B cell (primary cell): ENCODE measurements around the gene DHRS1. TPM values are rescaled to one million over a fixed set of nuclear protein-coding genes. Genes with fewer than 3 reads are reported as not detected.

Experiments used
- ATAC-seq: fragments of 200-7000 bp; cut with Tn5 transposase; one replicate; pipeline ENCODE4 v1.10.0; 2021; ENCODE audit warnings: low read depth, mild to moderate bottlenecking, moderate number of reproducible peaks, moderate library complexity
- CTCF ChIA-PET: fragments of 350-600 bp; sonication (Branson Sonifier 250); formaldehyde crosslinking; loops from one replicate; lab custom pipeline; 2021; ENCODE audit warnings: antibody characterized with exemption, inconsistent platforms; lab: Charles Lee
- POLR2A ChIA-PET: fragments of 350-600 bp; sonication (Branson Sonifier 250); formaldehyde crosslinking; loops from one replicate; lab custom pipeline; 2021; ENCODE audit warnings: antibody characterized with exemption; lab: Charles Lee
- DNase-seq: peaks from one replicate; pipeline ENCODE4 v3.0.0; 2013
- H2AFZ ChIP-seq: 2 replicates; pipeline ENCODE4 v1.6.1; 2012; ENCODE audit warnings: mild to moderate bottlenecking, low read depth, low read length; ENCODE audit not compliant: insufficient read depth, poor library complexity, severe bottlenecking
- H3K27ac ChIP-seq, 2 donors: 1 replicate in 1 of 2; 2 replicates in 1 of 2; pipeline ENCODE4 v1.5.1; 2012 to 2013; ENCODE audit warnings: low read length in 2 of 2, mild to moderate bottlenecking in 2 of 2, moderate library complexity in 1 of 2
- H3K27me3 ChIP-seq, 4 experiments: fragments of 200-600 bp in 1 of 4; sonication (generic) in 1 of 4; replicated peaks in 1 of 4; 1 replicate in 2 of 4; 2 replicates in 2 of 4; pipeline versions ENCODE4 v1.6.1 to v1.7.0; 2013 to 2016; ENCODE audit warnings: low read length in 3 of 4, mild to moderate bottlenecking in 2 of 4, mixed read lengths in 1 of 4, moderate library complexity in 1 of 4; ENCODE audit not compliant: insufficient read depth in 4 of 4, control insufficient read depth in 3 of 4; ENCODE audit errors: control extremely low read depth in 1 of 4
- H3K36me3 ChIP-seq, 2 experiments: replicated peaks in 1 of 2; 1 replicate in 1 of 2; 2 replicates in 1 of 2; pipeline versions ENCODE4 v1.6.1 to v1.7.1; 2013; ENCODE audit warnings: low read length in 1 of 2; ENCODE audit not compliant: insufficient read depth in 2 of 2, control insufficient read depth in 1 of 2; ENCODE audit errors: control extremely low read depth in 1 of 2, extremely low read depth in 1 of 2
- H3K4me1 ChIP-seq, 2 donors: fragments of 200-600 bp in 1 of 2; sonication (generic) in 1 of 2; 1 replicate in 1 of 2; 2 replicates in 1 of 2; pipeline versions ENCODE4 v1.5.1 to v1.6.1; 2013 to 2017; ENCODE audit warnings: low read length in 2 of 2; ENCODE audit not compliant: control insufficient read depth in 2 of 2, insufficient read depth in 2 of 2
- H3K4me2 ChIP-seq: replicated peaks from 2 replicates; pipeline ENCODE3; 2012; ENCODE audit warnings: mild to moderate bottlenecking, low read depth, low read length; ENCODE audit not compliant: poor library complexity, severe bottlenecking
- H3K4me3 ChIP-seq, 5 experiments: fragments of 200-600 bp in 1 of 5; sonication (generic) in 1 of 5; 1 replicate in 3 of 5; 2 replicates in 2 of 5; pipeline versions ENCODE4 v1.5.1 to v1.7.0; 2011 to 2016; ENCODE audit warnings: low read length in 4 of 5, mild to moderate bottlenecking in 4 of 5, low read depth in 2 of 5, control low read depth in 1 of 5, moderate library complexity in 1 of 5; ENCODE audit not compliant: insufficient read depth in 1 of 5; ENCODE audit errors: control extremely low read depth in 1 of 5, extremely low read depth in 1 of 5
- H3K79me2 ChIP-seq: fragments of 200-600 bp; sonication (generic); one replicate; pipeline ENCODE4 v1.6.0; 2016; ENCODE audit warnings: low read length; ENCODE audit not compliant: control insufficient read depth, insufficient read depth
- H3K9ac ChIP-seq: fragments of 200-600 bp; sonication (generic); 2 replicates; pipeline ENCODE4 v1.6.1; 2017; ENCODE audit warnings: mild to moderate bottlenecking, low read length, moderate library complexity
- H3K9me3 ChIP-seq, 3 donors: one replicate each; pipeline versions ENCODE4 v1.6.1 to v1.7.1; 2013; ENCODE audit warnings: low read length in 2 of 3; ENCODE audit not compliant: control insufficient read depth in 2 of 3, insufficient read depth in 1 of 3; ENCODE audit errors: control extremely low read depth in 1 of 3
- H4K20me1 ChIP-seq: 2 replicates; pipeline ENCODE4 v1.6.0; 2012; ENCODE audit warnings: mild to moderate bottlenecking, low read length; ENCODE audit not compliant: insufficient read depth, control insufficient read depth, poor library complexity, severe bottlenecking
- H3K27ac Mint-ChIP-seq: one replicate; pipeline ENCODE4 v1.8.0; 2021; ENCODE audit warnings: mixed read lengths
- H3K27me3 Mint-ChIP-seq: one replicate; pipeline ENCODE4 v1.8.0; 2021; ENCODE audit warnings: mixed read lengths
- H3K4me1 Mint-ChIP-seq: one replicate; pipeline ENCODE4 v1.8.0; 2021; ENCODE audit warnings: mixed read lengths
- H3K4me3 Mint-ChIP-seq: one replicate; pipeline ENCODE4 v1.8.0; 2021; ENCODE audit warnings: mixed read lengths
- H3K9me3 Mint-ChIP-seq: one replicate; pipeline ENCODE4 v1.8.0; 2022; ENCODE audit warnings: mixed read lengths; ENCODE audit not compliant: insufficient read depth
- EZH2 ChIP-seq: IDR thresholded peaks from 2 replicates; pipeline ENCODE4 v1.6.1; 2012; ENCODE audit warnings: borderline replicate concordance, low read depth, mild to moderate bottlenecking, moderate library complexity, low read length; ENCODE audit not compliant: insufficient read depth, poor library complexity, severe bottlenecking
- WGBS: methylation state at CpG from one replicate; pipeline ENCODE4 v1.1.5; 2013; ENCODE audit warnings: missing lambda C conversion rate; ENCODE audit not compliant: insufficient coverage; 5-methylcytosine and 5-hydroxymethylcytosine counted together
- intact Hi-C: fragments of 100-400 bp; cut with micrococcal nuclease; formaldehyde crosslinking; loops from one replicate; pipeline ENCODE4 v1.10.0; 2022
- polyA plus RNA-seq: library from polyadenylated mRNA; depleted of rRNA; stranded (reverse); fragments of >200 nt; gene quantifications from 2 replicates; pipeline ENCODE4 v1.2.3, GENCODE V29; 2012
- total RNA-seq, 2 donors: library from RNA; stranded (reverse); fragments of 120-200 nt in 1 of 2; gene quantifications; 1 replicate in 1 of 2; 2 replicates in 1 of 2; pipeline versions ENCODE4 v1.2.3 to v1.2.4, GENCODE V29; 2013 to 2022
- TF ChIP-seq, protein P1 (sequence below): fragments of 200-600 bp; IDR thresholded peaks from one replicate; pipeline ENCODE4 v1.8.0; 2022; ENCODE audit warnings: antibody characterized with exemption, mild to moderate bottlenecking

Gene DHRS1
- total and polyA plus RNA-seq, 2 donors (not counting 1 experiment from before 2014, with no cell fraction given): 42.7 to 76.9 TPM

DNA sequence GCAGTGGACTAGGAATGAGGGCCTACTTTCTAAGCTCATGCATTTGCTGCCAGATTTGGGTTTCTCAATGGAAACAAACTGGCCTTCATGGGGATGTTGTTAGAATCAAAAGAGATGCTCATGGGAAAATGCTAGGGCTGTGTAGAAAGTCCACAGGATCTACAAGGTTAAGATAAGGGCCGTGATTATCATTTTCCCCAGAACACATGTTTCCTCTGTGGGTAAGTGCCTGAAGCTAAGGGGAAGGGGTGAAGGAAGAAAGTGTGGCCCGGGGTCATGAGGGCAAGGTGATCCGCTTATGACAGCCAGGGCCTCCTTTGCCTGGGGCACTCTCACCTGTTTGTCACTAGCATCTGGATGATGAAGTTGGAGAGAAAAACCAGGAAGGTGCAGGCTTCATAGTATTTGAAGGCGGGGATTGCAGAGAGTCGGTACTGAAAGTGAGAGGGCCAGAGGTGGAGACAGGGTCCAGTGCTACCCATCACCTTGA is 25.5 kb upstream of the DHRS1 start:
- Histone ChIP-seq H3K27ac (no peak overlapping the region), H3K9ac (no peak overlapping the region), H3K9me3 (no peaks in the 10 kb centered on the region), H3K4me3 (no peak overlapping the region), H3K4me2 (no peak overlapping the region), H3K4me1 (peaks cover 5 to 9% of the 10 kb centered on the region in 2 donors), H3K79me2 (no peaks in the 10 kb centered on the region), H3K27me3 (peaks cover 0 to 3% (median 0%) of the 10 kb centered on the region in 4 experiments), H4K20me1 (no peaks in the 10 kb centered on the region), H3K36me3 (no peaks in the 10 kb centered on the region), H2AFZ (no peak overlapping the region)
- TF ChIP-seq, protein P1, sequence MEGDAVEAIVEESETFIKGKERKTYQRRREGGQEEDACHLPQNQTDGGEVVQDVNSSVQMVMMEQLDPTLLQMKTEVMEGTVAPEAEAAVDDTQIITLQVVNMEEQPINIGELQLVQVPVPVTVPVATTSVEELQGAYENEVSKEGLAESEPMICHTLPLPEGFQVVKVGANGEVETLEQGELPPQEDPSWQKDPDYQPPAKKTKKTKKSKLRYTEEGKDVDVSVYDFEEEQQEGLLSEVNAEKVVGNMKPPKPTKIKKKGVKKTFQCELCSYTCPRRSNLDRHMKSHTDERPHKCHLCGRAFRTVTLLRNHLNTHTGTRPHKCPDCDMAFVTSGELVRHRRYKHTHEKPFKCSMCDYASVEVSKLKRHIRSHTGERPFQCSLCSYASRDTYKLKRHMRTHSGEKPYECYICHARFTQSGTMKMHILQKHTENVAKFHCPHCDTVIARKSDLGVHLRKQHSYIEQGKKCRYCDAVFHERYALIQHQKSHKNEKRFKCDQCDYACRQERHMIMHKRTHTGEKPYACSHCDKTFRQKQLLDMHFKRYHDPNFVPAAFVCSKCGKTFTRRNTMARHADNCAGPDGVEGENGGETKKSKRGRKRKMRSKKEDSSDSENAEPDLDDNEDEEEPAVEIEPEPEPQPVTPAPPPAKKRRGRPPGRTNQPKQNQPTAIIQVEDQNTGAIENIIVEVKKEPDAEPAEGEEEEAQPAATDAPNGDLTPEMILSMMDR: no peak
- no peak for TF ChIP-seq EZH2
- Mint-ChIP-seq H3K4me1 (peaks cover 15% of the 10 kb centered on the region), H3K27ac (no peak overlapping the region), H3K27me3 (peaks cover 3% of the 10 kb centered on the region), H3K9me3 (no peaks in the 10 kb centered on the region), H3K4me3 (no peak overlapping the region)
- DNase-seq: no peak
- CTCF ChIA-PET: interaction anchor here (1.0 to 9.1 kb wide), 5 partner anchors 14 to 112 kb away, joined by 4 to 65 read pairs (median 9); partner anchors contain the start of genes CIDEB, LTB4R and LTB4R2
- ATAC-seq: no peak
- intact Hi-C loops: no loop called here
- 59% methylated on average over 5 of the region's 5 CpGs for WGBS
- POLR2A ChIA-PET: interaction anchor here (0.8 kb wide), 1 partner anchor 14 kb away, joined by 5 read pairs; the partner anchor contains the start of gene LTB4R

DNA sequence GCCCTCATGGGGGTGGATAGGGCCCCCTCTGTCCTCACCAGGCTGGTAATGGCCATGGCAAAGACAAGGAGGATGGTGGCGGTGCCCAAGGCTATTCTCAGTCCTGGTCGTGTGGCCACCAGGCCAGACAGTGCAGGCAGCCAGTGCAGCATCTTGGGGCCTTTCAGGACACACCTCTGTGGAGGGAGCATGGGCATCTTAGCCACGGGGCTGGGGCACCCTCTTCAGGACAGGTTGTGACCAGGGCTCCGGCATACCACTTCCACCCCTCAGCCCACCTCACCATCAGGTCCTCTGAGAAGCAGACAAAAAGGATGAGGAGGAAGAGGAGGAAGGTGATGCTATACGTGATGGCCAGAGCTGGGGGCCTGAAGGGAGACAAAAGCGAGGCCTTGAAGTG is 24.4 kb upstream of the DHRS1 start:
- Histone ChIP-seq H3K27ac (no peak overlapping the region), H3K4me2 (no peak overlapping the region), H3K36me3 (no peaks in the 10 kb centered on the region), H3K4me1 (peaks cover 5 to 9% of the 10 kb centered on the region in 2 donors), H3K9me3 (no peaks in the 10 kb centered on the region), H2AFZ (no peak overlapping the region), H4K20me1 (no peaks in the 10 kb centered on the region), H3K79me2 (no peaks in the 10 kb centered on the region), H3K27me3 (peaks cover 0 to 3% (median 0%) of the 10 kb centered on the region in 4 experiments), H3K9ac (no peak overlapping the region), H3K4me3 (no peak overlapping the region)
- Mint-ChIP-seq H3K27ac (no peak overlapping the region), H3K27me3 (peaks cover 11% of the 10 kb centered on the region), H3K4me3 (no peak overlapping the region), H3K4me1 (peaks cover 13% of the 10 kb centered on the region), H3K9me3 (no peaks in the 10 kb centered on the region)
- DNase-seq (no peak), ATAC-seq (no peak)
- CTCF ChIA-PET: interaction anchor here (0.6 to 9.1 kb wide), 6 partner anchors 13 to 113 kb away, joined by 3 to 65 read pairs (median 8); partner anchors contain the start of genes CIDEB, LTB4R and LTB4R2
- intact Hi-C loops: no loop called here
- 94% methylated on average over 4 of the region's 6 CpGs for WGBS
- POLR2A ChIA-PET: no interaction called here
- no peak for TF ChIP-seq EZH2
- TF ChIP-seq, protein P1: no peak
